ENCODE results near the gene SULT4A1.

- TF ChIP-seq NR3C1 (CRISPR knock-in tag; conservative IDR thresholded peaks at IDR 0.05; ENCODE audit: low read depth) (no peak), CTCF (IDR thresholded peaks at IDR 0.05) (no peak), EMX1 (CRISPR knock-in tag; IDR thresholded peaks at IDR 0.05) (no peak), E2F5 (CRISPR knock-in tag; IDR thresholded peaks at IDR 0.05) (no peak), CBFB (CRISPR knock-in tag; IDR thresholded peaks at IDR 0.05; ENCODE audit: low read depth) (no peak), ZNF232 (CRISPR knock-in tag; IDR thresholded peaks at IDR 0.05) (no peak), ZNF219 (CRISPR knock-in tag; IDR thresholded peaks at IDR 0.05; ENCODE audit: borderline replicate concordance) (no peak), MAX (CRISPR knock-in tag; IDR thresholded peaks at IDR 0.05) (no peak), ZNF121 (CRISPR knock-in tag; IDR thresholded peaks at IDR 0.05) (no peak)
Measured at GRCh38 chr22:43783777-43784176, 78.5 kb downstream of the SULT4A1 start.

Data from WTC11 (cell line).